Astrocyte of the cerebellum (primary cell): Measurements from ENCODE around the gene CCND2.

ENCODE experiments used
- DNase-seq: peaks from one replicate; pipeline ENCODE4 v3.0.0-alpha.2; 2011; ENCODE audit warnings: low read depth
- H3K4me3 ChIP-seq: 2 replicates; pipeline ENCODE4 v1.5.1; 2011; ENCODE audit warnings: mild to moderate bottlenecking, low read depth, low read length, moderate library complexity
- in situ Hi-C: cut with HindIII; loops from 2 replicates; pipeline ENCODE4 v1.10.0; 2017; ENCODE audit warnings: low sequenced_read_pairs
- TF ChIP-seq, protein P1 (sequence below): IDR thresholded peaks from 2 replicates; pipeline ENCODE4 v1.5.1; 2012; ENCODE audit warnings: low read length, low read depth, moderate library complexity, mild to moderate bottlenecking; ENCODE audit errors: missing control alignments

CCND2 gene

GRCh38 chr12:4273652-4274395, at the start of gene CCND2:
Gene CCND2, plus strand, starts transcription at chr12:4273762. Its CDS starts 279 bp downstream, at chr12:4274041.
- no peak for DNase-seq
- peak within 1 kb of the TSS; percentile 36 for H3K4me3 ChIP-seq
- TF ChIP-seq, protein P1, sequence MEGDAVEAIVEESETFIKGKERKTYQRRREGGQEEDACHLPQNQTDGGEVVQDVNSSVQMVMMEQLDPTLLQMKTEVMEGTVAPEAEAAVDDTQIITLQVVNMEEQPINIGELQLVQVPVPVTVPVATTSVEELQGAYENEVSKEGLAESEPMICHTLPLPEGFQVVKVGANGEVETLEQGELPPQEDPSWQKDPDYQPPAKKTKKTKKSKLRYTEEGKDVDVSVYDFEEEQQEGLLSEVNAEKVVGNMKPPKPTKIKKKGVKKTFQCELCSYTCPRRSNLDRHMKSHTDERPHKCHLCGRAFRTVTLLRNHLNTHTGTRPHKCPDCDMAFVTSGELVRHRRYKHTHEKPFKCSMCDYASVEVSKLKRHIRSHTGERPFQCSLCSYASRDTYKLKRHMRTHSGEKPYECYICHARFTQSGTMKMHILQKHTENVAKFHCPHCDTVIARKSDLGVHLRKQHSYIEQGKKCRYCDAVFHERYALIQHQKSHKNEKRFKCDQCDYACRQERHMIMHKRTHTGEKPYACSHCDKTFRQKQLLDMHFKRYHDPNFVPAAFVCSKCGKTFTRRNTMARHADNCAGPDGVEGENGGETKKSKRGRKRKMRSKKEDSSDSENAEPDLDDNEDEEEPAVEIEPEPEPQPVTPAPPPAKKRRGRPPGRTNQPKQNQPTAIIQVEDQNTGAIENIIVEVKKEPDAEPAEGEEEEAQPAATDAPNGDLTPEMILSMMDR, result no peak
- in situ Hi-C loops, result no loop called here

DNA sequence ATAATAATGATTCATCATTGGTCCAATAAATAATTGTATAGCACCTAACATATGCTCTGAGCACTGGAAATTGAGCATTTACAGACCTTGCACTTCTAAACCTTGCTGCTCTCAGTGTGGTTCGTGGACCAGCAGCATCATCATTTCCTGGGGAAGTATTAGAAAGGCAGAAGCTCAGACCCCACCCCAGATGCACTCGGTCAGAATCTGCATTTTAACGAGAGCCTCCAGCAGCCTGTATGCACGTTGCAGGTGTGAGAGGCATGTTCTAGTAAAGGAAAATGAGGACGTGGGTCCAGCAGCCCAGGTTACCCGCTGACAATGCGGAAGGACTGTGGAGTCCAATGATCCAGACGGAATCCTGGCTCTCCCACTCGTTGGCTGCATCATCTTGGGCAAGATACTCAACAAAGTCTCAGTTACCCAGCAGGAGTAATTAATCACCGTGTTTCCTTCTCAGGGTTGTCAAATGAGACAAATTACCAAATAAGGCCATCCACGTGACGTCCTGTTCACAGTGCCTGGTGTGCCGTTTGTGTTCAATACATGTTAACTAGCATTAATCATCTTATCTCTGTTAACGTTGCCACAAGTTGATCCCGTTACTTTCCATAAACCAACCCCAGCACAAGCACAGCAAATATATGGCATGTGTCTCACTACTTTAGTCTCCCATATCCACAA, 49.2 kb upstream of the CCND2 start:
- no peak overlapping the region for H3K4me3 ChIP-seq
- in situ Hi-C loops, result no loop called here
- TF ChIP-seq, protein P1, result no peak
- DNase-seq, result no peak

DNA sequence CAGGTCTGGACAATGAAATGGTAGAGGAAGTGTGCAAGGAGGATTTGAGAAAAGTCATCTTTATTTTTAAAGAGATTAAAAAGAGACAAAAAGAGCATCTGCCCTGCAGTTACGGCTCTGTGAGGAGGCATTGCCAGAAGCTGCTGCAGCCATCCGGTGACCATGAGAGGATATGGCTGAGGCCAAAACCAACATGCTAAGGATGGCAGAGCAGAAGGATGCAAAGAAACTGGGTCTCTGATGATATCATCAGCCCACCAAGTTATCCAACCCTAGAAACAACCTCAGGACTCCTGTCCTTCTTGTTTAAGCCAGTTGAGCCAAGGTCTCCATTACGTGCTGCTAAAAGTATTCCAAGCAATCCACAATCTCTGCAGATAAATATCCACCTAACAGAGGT, 48.0 kb upstream of the CCND2 start:
- no peak overlapping the region for H3K4me3 ChIP-seq
- in situ Hi-C loops, result no loop called here
- DNase-seq, result no peak
- TF ChIP-seq, protein P1, result no peak

GRCh38 chr12:4227046-4227445, 46.5 kb upstream of the CCND2 start:
- DNase-seq, result no peak
- in situ Hi-C loops, result no loop called here
- TF ChIP-seq, protein P1, result no peak
- H3K4me3 ChIP-seq, result no peak overlapping the region

- no peak for DNase-seq
- in situ Hi-C loops, result no loop called here
- TF ChIP-seq, protein P1, result no peak
- H3K4me3 ChIP-seq, result no peak overlapping the region
Observed at GRCh38 chr12:4228122-4228580, 45.4 kb upstream of the CCND2 start.

DNA sequence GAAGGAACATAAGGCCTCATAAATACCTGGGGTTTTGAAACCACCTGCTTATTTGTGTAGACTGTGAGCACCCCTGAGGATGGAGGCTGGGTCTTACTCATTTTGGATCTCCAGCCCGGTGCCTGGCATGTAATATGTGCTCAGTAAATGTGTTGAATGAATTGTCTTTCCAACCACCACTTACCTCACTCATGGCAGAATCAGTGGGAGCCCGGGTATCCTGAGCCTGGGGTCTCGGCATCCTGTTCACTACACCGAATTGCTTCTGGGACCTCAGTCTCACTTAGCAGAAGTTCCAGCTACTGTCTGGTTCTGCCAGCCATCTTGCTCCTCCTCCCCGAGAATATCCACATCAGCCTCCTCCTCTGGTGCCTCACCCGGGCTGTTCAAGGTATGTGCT, 43.0 kb upstream of the CCND2 start:
- no peak for DNase-seq
- in situ Hi-C loops, result no loop called here
- TF ChIP-seq, protein P1, result no peak
- no peak overlapping the region for H3K4me3 ChIP-seq
